ENCODE data around the gene DLGAP1.

DLGAP1 gene

DNA sequence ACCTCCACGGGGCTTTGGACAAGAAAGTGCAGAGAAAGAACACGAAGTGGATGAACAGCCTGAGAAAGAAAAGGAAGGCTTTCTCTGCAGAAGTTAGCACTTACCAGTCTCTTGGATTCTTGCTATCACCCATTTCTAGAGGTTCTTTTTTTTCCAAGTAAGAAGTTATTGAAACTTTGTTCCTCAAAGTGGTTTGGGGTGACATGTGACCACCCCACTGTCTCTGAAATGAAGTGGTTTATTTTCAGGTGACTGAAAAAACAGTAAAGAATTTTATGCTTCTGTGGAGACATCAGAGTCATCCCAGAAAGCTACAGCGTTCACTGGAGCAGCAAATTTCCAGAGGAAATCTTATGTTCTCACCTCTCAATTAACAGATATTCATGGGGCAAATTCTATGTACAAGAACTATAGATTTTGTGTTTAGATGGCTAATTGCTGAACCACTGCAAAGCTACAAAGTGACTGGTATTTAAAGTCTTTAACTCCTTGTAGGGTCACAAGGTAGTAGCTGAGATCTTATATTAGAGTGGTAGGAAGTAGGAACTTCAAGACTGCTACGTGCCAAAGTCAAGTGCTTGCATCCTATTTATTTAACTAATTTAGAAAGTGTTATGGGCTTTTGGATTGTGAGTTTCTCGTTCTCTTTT, 737.6 kb downstream of the DLGAP1 start:
- Histone ChIP-seq H3K36me3 (ENCODE audit: control insufficient read depth in 1 of 2, insufficient read depth in 2 of 2, low read length in 2 of 2) (no peaks in the 10 kb centered on the region), H3K9ac (ENCODE audit: low read depth in 1 of 2, low read length in 2 of 2) (no peak overlapping the region), H3K4me3 (ENCODE audit: low read depth in 1 of 2, low read length in 2 of 2) (no peak overlapping the region), H3K27ac (ENCODE audit: low read depth, low read length) (no peak overlapping the region), H3K9me3 (ENCODE audit: control insufficient read depth in 1 of 2, low read length in 2 of 2) (no peaks in the 10 kb centered on the region), H3K27me3 (ENCODE audit: control insufficient read depth in 1 of 2, insufficient read depth in 2 of 2, low read length in 2 of 2) (no peaks in the 10 kb centered on the region), H3K4me1 (ENCODE audit: control insufficient read depth in 1 of 2, insufficient read depth in 2 of 2, low read length in 2 of 2) (peaks cover 20 to 32% of the 10 kb centered on the region in 2 donors)

DNA sequence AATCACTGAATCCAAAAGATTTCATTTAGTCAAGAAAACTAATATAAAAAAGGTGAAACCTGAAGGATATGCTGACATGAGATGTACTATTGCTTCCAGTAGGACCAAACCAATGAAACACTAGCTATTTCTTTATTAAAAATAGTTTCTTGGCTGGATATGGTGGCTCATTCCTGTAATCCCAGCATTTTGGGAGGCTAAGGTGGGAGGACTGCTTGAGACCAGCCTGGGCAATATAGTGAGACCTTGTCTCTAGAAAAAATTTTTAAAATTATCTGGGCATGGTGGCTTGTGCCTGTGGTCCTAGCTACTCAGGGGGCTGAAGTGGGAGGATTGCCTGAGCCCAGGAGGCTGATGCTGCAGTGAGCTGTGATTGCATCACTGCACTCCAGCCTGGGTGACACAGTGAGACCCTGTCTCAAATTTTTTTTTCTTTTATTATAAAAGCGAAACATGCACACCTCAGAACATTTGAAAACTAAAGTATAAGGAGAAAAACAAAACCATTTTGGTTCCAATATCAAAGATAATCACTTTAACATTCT, 738.9 kb downstream of the DLGAP1 start:
- no peak overlapping the region for H3K27ac ChIP-seq (ENCODE audit: low read depth, low read length)
- H3K4me3 ChIP-seq (ENCODE audit: low read depth in 1 of 2, low read length in 2 of 2): no peak overlapping the region
- no peaks in the 10 kb centered on the region for H3K9me3 ChIP-seq (ENCODE audit: control insufficient read depth in 1 of 2, low read length in 2 of 2)
- H3K36me3 ChIP-seq (ENCODE audit: control insufficient read depth in 1 of 2, insufficient read depth in 2 of 2, low read length in 2 of 2): no peaks in the 10 kb centered on the region
- no peaks in the 10 kb centered on the region for H3K27me3 ChIP-seq (ENCODE audit: control insufficient read depth in 1 of 2, insufficient read depth in 2 of 2, low read length in 2 of 2)
- no peak overlapping the region for H3K9ac ChIP-seq (ENCODE audit: low read depth in 1 of 2, low read length in 2 of 2)
- peaks cover 24 to 34% of the 10 kb centered on the region in 2 donors for H3K4me1 ChIP-seq (ENCODE audit: control insufficient read depth in 1 of 2, insufficient read depth in 2 of 2, low read length in 2 of 2)

DNA sequence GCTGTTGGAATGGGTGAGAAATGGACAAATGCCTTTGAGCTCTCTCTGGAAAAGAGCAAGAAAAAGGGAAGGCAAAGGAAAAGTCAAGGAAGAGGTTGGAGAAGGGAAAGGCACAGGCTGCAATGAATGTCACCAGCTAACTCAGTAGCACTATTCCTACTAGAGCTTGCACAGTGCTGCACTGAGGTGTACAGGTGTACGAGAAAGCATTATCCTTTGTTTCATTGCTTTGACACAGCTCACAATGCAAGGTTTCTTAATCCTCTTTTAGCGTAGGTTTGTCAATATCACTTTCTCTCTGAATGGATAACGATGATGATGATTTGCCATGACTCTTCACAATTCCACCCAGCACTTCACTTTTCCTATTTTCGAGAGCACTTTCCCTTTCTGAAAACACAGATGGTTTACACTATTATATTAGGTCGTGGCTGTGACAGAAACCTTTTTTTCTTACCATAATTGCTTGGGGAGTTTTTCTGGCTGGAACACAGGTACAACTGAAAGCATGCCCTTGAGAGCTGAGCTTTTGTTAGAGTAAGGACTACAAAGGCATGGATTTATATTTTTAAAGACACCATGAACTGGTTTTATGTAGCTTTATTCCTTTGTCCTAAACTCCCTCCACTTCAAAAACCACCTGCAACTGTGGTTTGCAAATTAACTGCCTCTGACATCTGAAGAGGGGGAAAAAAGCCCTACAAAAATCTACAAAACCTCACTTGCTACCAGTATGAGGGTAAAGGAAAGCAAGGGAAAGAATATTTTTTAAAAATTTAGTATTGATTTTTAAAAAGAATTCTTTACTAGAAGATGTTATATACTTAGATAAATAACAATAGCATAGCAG, 739.7 kb downstream of the DLGAP1 start:
- Histone ChIP-seq H3K9me3 (ENCODE audit: control insufficient read depth in 1 of 2, low read length in 2 of 2) (no peaks in the 10 kb centered on the region), H3K27me3 (ENCODE audit: control insufficient read depth in 1 of 2, insufficient read depth in 2 of 2, low read length in 2 of 2) (no peaks in the 10 kb centered on the region), H3K36me3 (ENCODE audit: control insufficient read depth in 1 of 2, insufficient read depth in 2 of 2, low read length in 2 of 2) (no peaks in the 10 kb centered on the region), H3K27ac (ENCODE audit: low read depth, low read length) (no peak overlapping the region), H3K4me3 (ENCODE audit: low read depth in 1 of 2, low read length in 2 of 2) (no peak overlapping the region), H3K4me1 (ENCODE audit: control insufficient read depth in 1 of 2, insufficient read depth in 2 of 2, low read length in 2 of 2) (peaks cover 29 to 35% of the 10 kb centered on the region in 2 donors), H3K9ac (ENCODE audit: low read depth in 1 of 2, low read length in 2 of 2) (no peak overlapping the region)

DNA sequence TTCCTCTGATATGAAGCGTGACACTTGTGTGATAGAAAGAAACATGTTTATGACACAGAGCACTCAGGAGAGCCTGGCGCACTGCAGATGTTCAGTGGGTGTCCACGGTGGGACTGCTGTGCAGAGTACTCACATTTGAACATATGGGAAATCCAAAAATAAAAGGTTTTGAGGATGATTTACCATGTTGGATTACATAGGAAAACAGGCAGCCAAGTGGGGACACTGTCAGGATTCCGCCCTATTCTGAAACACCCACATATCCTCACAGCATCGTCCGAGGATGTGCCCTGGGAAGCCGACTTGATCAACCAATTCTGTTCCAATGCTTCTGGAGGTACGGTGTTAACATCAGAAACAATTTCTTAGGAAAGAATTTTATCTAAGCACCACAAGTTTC, 741.4 kb downstream of the DLGAP1 start:
- no peaks in the 10 kb centered on the region for H3K36me3 ChIP-seq (ENCODE audit: control insufficient read depth in 1 of 2, insufficient read depth in 2 of 2, low read length in 2 of 2)
- no peak overlapping the region for H3K27ac ChIP-seq (ENCODE audit: low read depth, low read length)
- peaks cover 34 to 44% of the 10 kb centered on the region in 2 donors for H3K4me1 ChIP-seq (ENCODE audit: control insufficient read depth in 1 of 2, insufficient read depth in 2 of 2, low read length in 2 of 2)
- H3K9me3 ChIP-seq (ENCODE audit: control insufficient read depth in 1 of 2, low read length in 2 of 2): no peaks in the 10 kb centered on the region
- H3K9ac ChIP-seq (ENCODE audit: low read depth in 1 of 2, low read length in 2 of 2): no peak overlapping the region
- no peak overlapping the region for H3K4me3 ChIP-seq (ENCODE audit: low read depth in 1 of 2, low read length in 2 of 2)
- H3K27me3 ChIP-seq (ENCODE audit: control insufficient read depth in 1 of 2, insufficient read depth in 2 of 2, low read length in 2 of 2): no peaks in the 10 kb centered on the region

DNA sequence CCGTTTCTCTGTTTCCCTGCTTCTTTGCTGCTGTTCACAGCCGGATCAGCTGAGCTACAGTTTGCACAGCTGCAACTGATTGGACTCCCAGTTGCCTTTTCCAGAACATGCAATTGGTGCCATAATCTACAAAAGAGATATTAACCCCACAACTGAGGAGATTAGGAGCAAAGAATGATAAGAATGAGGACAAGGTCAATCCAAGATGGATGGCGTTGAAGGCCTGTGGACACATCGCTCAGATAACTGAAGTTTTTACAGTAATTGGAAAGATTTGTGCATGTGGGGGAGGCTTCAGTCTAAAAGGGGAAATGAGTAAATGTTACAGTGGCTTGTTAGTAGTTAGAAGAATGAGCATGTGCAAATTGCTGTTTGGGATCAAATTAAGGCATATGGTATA, 741.9 kb downstream of the DLGAP1 start:
- Histone ChIP-seq H3K36me3 (ENCODE audit: control insufficient read depth in 1 of 2, insufficient read depth in 2 of 2, low read length in 2 of 2) (no peaks in the 10 kb centered on the region), H3K27ac (ENCODE audit: low read depth, low read length) (no peak overlapping the region), H3K27me3 (ENCODE audit: control insufficient read depth in 1 of 2, insufficient read depth in 2 of 2, low read length in 2 of 2) (no peaks in the 10 kb centered on the region), H3K9ac (ENCODE audit: low read depth in 1 of 2, low read length in 2 of 2) (peak overlapping the region in 1 of 2 donors; percentile 0), H3K4me3 (ENCODE audit: low read depth in 1 of 2, low read length in 2 of 2) (no peak overlapping the region), H3K4me1 (ENCODE audit: control insufficient read depth in 1 of 2, insufficient read depth in 2 of 2, low read length in 2 of 2) (peaks cover 34 to 48% of the 10 kb centered on the region in 2 donors), H3K9me3 (ENCODE audit: control insufficient read depth in 1 of 2, low read length in 2 of 2) (no peaks in the 10 kb centered on the region)

DNA sequence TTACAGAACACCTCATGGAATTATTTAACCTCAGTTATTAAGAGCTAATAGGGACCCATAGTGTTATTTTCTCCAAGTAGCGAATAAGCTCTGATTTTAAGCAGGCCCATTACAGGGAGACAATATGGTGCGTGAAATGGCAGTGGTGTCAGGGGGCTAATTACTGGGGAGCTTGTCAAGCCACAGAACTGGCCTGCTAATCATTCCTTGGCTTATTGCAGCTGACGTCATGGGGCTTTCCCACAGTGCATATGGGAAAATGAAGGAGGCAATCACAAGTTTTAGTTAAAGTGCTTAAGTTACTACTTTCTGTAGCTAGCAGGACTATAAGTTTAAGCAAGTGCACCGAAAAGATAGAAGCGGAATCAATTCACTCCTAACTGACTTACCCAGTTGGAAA, 742.6 kb downstream of the DLGAP1 start:
- Histone ChIP-seq H3K36me3 (ENCODE audit: control insufficient read depth in 1 of 2, insufficient read depth in 2 of 2, low read length in 2 of 2) (no peaks in the 10 kb centered on the region), H3K9ac (ENCODE audit: low read depth in 1 of 2, low read length in 2 of 2) (peak overlapping the region in 1 of 2 donors; percentile 0), H3K4me1 (ENCODE audit: control insufficient read depth in 1 of 2, insufficient read depth in 2 of 2, low read length in 2 of 2) (peaks cover 34 to 48% of the 10 kb centered on the region in 2 donors), H3K27ac (ENCODE audit: low read depth, low read length) (no peak overlapping the region), H3K9me3 (ENCODE audit: control insufficient read depth in 1 of 2, low read length in 2 of 2) (no peaks in the 10 kb centered on the region), H3K4me3 (ENCODE audit: low read depth in 1 of 2, low read length in 2 of 2) (no peak overlapping the region), H3K27me3 (ENCODE audit: control insufficient read depth in 1 of 2, insufficient read depth in 2 of 2, low read length in 2 of 2) (no peaks in the 10 kb centered on the region)

DNA sequence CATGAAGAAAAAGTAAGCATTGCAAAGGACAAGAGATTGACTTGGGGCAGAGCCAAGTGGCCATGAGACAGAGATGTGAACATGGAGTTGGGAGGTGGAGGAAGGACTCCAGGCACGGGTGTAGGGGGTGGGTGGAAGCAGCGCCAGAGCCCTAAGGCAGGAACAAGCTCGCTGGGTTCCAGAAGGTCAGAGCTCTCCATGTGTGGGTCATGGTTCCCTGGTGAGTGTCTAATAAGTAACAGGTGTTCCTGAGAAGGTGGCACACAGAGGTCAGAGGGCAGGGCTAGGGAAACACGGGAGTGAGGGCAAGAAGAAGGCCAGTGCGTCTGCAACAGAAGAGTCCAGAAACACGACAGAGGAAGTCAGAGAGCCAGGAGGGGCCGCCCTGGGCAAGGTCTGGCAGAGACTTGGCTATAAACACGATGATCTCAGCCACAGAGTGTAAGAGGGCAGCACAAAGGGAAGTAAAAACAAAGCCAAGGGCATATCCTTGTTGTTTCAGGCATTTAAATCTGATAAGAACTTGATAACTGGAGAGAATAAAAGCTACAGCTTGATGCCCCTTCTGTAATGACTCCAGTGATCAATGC, 744.3 kb downstream of the DLGAP1 start:
- H3K4me1 ChIP-seq (ENCODE audit: control insufficient read depth in 1 of 2, insufficient read depth in 2 of 2, low read length in 2 of 2): peaks cover 34 to 48% of the 10 kb centered on the region in 2 donors
- H3K27ac ChIP-seq (ENCODE audit: low read depth, low read length): peak overlapping the region; percentile 80
- H3K36me3 ChIP-seq (ENCODE audit: control insufficient read depth in 1 of 2, insufficient read depth in 2 of 2, low read length in 2 of 2): no peaks in the 10 kb centered on the region
- H3K9ac ChIP-seq (ENCODE audit: low read depth in 1 of 2, low read length in 2 of 2): peak overlapping the region; percentile 28 to 36
- H3K4me3 ChIP-seq (ENCODE audit: low read depth in 1 of 2, low read length in 2 of 2): peak overlapping the region; percentile 9 to 25
- no peaks in the 10 kb centered on the region for H3K9me3 ChIP-seq (ENCODE audit: control insufficient read depth in 1 of 2, low read length in 2 of 2)
- H3K27me3 ChIP-seq (ENCODE audit: control insufficient read depth in 1 of 2, insufficient read depth in 2 of 2, low read length in 2 of 2): no peaks in the 10 kb centered on the region

DNA sequence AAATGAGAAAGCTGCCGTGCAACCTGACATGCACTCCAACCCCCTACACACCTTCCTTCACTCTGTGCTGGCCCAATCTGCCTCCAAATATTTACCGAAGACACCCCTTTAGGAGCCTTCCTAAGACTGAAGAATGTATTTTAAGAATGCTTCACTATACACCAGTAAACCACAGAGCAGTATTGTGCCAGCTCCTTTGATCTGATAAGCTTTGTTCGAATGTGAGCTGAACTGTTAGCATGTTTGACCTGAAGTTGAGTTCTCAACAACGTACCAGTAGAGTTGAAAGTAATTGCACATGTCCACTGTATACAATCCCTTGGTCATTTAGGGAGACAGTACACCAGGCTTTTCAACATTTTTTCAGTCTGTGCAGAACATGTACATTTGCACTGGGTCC, 745.9 kb downstream of the DLGAP1 start:
- H3K4me1 ChIP-seq (ENCODE audit: control insufficient read depth in 1 of 2, insufficient read depth in 2 of 2, low read length in 2 of 2): peaks cover 34 to 48% of the 10 kb centered on the region in 2 donors
- no peak overlapping the region for H3K27ac ChIP-seq (ENCODE audit: low read depth, low read length)
- no peaks in the 10 kb centered on the region for H3K27me3 ChIP-seq (ENCODE audit: control insufficient read depth in 1 of 2, insufficient read depth in 2 of 2, low read length in 2 of 2)
- H3K4me3 ChIP-seq (ENCODE audit: low read depth in 1 of 2, low read length in 2 of 2): no peak overlapping the region
- no peak overlapping the region for H3K9ac ChIP-seq (ENCODE audit: low read depth in 1 of 2, low read length in 2 of 2)
- H3K9me3 ChIP-seq (ENCODE audit: control insufficient read depth in 1 of 2, low read length in 2 of 2): no peaks in the 10 kb centered on the region
- no peaks in the 10 kb centered on the region for H3K36me3 ChIP-seq (ENCODE audit: control insufficient read depth in 1 of 2, insufficient read depth in 2 of 2, low read length in 2 of 2)

DNA sequence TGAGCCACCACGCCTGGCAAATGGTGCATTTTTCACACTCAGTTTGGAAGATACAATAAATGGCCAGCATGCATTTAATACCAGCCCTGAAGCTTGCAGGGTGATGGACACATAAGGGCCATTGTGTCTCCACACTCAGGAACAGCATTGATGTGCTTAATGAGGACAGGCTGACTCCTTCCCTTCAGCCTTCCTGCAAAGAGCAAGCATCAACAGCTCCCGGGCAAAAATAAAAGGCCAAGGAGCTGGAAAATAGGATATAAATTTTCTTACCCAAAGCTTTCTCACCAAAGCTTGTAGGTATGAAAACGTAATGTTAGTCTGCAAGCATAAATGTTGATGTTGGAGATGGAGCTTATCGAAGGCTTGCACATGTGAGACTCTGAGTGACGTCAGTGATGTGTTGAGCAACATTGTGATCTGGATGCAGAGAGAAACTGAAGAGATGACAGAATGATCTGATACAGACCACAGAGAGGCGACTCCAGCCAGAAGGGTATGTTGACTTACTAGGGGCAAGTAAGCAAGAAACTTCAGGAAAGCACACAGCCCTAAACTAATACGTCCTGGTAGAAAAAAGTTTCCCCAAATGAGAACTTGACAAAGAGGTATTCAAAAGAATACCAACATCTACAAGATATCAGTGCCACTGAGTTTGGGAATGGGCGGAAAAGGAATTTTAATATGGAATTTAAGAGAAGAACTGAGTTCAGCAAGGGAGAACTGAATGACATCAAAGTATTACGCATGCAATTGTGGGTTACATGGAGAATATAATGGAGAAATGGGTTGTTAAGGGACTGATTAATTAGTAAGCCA, 748.6 kb downstream of the DLGAP1 start:
- Histone ChIP-seq H3K9me3 (ENCODE audit: control insufficient read depth in 1 of 2, low read length in 2 of 2) (no peaks in the 10 kb centered on the region), H3K4me1 (ENCODE audit: control insufficient read depth in 1 of 2, insufficient read depth in 2 of 2, low read length in 2 of 2) (peaks cover 18 to 33% of the 10 kb centered on the region in 2 donors), H3K9ac (ENCODE audit: low read depth in 1 of 2, low read length in 2 of 2) (no peak overlapping the region), H3K4me3 (ENCODE audit: low read depth in 1 of 2, low read length in 2 of 2) (no peak overlapping the region), H3K27me3 (ENCODE audit: control insufficient read depth in 1 of 2, insufficient read depth in 2 of 2, low read length in 2 of 2) (peaks cover 0 to 5% of the 10 kb centered on the region in 2 donors), H3K36me3 (ENCODE audit: control insufficient read depth in 1 of 2, insufficient read depth in 2 of 2, low read length in 2 of 2) (no peaks in the 10 kb centered on the region), H3K27ac (ENCODE audit: low read depth, low read length) (no peak overlapping the region)

Measured in duodenal mucosa (tissue), 2 donors.